ENCODE measurements around the gene DEXI. TPM values are rescaled to one million over a fixed set of nuclear protein-coding genes. Genes with fewer than 3 reads are reported as not detected.
A peak's percentile ranks its signal among the peaks of the same experiment; 100 is the strongest.

Gene DEXI
- total and polyA plus RNA-seq, 2 of the 13 experiments (the other 11 are each of a cell fraction or from before 2014, with no cell fraction given) = 51.5 to 70.4 TPM

- TF ChIP-seq, protein P1, sequence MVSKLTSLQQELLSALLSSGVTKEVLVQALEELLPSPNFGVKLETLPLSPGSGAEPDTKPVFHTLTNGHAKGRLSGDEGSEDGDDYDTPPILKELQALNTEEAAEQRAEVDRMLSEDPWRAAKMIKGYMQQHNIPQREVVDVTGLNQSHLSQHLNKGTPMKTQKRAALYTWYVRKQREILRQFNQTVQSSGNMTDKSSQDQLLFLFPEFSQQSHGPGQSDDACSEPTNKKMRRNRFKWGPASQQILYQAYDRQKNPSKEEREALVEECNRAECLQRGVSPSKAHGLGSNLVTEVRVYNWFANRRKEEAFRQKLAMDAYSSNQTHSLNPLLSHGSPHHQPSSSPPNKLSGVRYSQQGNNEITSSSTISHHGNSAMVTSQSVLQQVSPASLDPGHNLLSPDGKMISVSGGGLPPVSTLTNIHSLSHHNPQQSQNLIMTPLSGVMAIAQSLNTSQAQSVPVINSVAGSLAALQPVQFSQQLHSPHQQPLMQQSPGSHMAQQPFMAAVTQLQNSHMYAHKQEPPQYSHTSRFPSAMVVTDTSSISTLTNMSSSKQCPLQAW (CRISPR knock-in tag; IDR thresholded peaks at IDR 0.05) = peak; percentile 73
- TF ChIP-seq, protein P2, sequence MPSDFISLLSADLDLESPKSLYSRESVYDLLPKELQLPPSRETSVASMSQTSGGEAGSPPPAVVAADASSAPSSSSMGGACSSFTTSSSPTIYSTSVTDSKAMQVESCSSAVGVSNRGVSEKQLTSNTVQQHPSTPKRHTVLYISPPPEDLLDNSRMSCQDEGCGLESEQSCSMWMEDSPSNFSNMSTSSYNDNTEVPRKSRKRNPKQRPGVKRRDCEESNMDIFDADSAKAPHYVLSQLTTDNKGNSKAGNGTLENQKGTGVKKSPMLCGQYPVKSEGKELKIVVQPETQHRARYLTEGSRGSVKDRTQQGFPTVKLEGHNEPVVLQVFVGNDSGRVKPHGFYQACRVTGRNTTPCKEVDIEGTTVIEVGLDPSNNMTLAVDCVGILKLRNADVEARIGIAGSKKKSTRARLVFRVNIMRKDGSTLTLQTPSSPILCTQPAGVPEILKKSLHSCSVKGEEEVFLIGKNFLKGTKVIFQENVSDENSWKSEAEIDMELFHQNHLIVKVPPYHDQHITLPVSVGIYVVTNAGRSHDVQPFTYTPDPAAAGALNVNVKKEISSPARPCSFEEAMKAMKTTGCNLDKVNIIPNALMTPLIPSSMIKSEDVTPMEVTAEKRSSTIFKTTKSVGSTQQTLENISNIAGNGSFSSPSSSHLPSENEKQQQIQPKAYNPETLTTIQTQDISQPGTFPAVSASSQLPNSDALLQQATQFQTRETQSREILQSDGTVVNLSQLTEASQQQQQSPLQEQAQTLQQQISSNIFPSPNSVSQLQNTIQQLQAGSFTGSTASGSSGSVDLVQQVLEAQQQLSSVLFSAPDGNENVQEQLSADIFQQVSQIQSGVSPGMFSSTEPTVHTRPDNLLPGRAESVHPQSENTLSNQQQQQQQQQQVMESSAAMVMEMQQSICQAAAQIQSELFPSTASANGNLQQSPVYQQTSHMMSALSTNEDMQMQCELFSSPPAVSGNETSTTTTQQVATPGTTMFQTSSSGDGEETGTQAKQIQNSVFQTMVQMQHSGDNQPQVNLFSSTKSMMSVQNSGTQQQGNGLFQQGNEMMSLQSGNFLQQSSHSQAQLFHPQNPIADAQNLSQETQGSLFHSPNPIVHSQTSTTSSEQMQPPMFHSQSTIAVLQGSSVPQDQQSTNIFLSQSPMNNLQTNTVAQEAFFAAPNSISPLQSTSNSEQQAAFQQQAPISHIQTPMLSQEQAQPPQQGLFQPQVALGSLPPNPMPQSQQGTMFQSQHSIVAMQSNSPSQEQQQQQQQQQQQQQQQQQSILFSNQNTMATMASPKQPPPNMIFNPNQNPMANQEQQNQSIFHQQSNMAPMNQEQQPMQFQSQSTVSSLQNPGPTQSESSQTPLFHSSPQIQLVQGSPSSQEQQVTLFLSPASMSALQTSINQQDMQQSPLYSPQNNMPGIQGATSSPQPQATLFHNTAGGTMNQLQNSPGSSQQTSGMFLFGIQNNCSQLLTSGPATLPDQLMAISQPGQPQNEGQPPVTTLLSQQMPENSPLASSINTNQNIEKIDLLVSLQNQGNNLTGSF (CRISPR knock-in tag; IDR thresholded peaks at IDR 0.05) = no peak
- TF ChIP-seq FLYWCH1 (CRISPR knock-in tag; IDR thresholded peaks at IDR 0.05) (no peak), RAD21 (CRISPR knock-in tag; IDR thresholded peaks at IDR 0.05) (peak; percentile 97), ZSCAN31 (CRISPR knock-in tag; IDR thresholded peaks at IDR 0.05; ENCODE audit: low read depth) (no peak), NR2F6 (IDR thresholded peaks at IDR 0.05) (no peak), NR2F6 (CRISPR knock-in tag; IDR thresholded peaks at IDR 0.05) (peak; percentile 29; the same call in 1 of the 2 replicates), CREM (IDR thresholded peaks at IDR 0.05) (no peak), CREM (CRISPR knock-in tag; IDR thresholded peaks at IDR 0.05) (no peak), ZNF253 (CRISPR knock-in tag; IDR thresholded peaks at IDR 0.05; ENCODE audit: borderline replicate concordance) (peak; percentile 36; the same call in 1 of the 2 replicates), CBX1 (IDR thresholded peaks at IDR 0.05; ENCODE audit: low read depth) (peak; percentile 52), HOXA3 (CRISPR knock-in tag; IDR thresholded peaks at IDR 0.05) (peak; percentile 32; the same call in 1 of the 2 replicates), RBM39 (IDR thresholded peaks at IDR 0.05; ENCODE audit: low read depth, low read length, poor library complexity, severe bottlenecking) (no peak), ZFP1 (CRISPR knock-in tag; IDR thresholded peaks at IDR 0.05) (no peak), ZNF670 (CRISPR knock-in tag; IDR thresholded peaks at IDR 0.05; ENCODE audit: borderline replicate concordance) (no peak), ARNT2 (CRISPR knock-in tag; IDR thresholded peaks at IDR 0.05; ENCODE audit: low read depth) (peak; percentile 35; the same call in 1 of the 2 replicates), ZNF232 (CRISPR knock-in tag; IDR thresholded peaks at IDR 0.05; ENCODE audit: borderline replicate concordance) (no peak; the same call in 1 of the 2 replicates), ZNF83 (CRISPR knock-in tag; IDR thresholded peaks at IDR 0.05; ENCODE audit: borderline replicate concordance) (no peak; the same call in 1 of the 2 replicates), ZNF496 (CRISPR knock-in tag; IDR thresholded peaks at IDR 0.05; ENCODE audit: insufficient replicate concordance) (no peak), SP1 (IDR thresholded peaks at IDR 0.05) (no peak), SP1 (CRISPR knock-in tag; IDR thresholded peaks at IDR 0.05) (peak; percentile 7; the same call in 1 of the 2 replicates), HDAC2 (CRISPR knock-in tag; IDR thresholded peaks at IDR 0.05) (no peak)
- TF ChIP-seq, protein P3, sequence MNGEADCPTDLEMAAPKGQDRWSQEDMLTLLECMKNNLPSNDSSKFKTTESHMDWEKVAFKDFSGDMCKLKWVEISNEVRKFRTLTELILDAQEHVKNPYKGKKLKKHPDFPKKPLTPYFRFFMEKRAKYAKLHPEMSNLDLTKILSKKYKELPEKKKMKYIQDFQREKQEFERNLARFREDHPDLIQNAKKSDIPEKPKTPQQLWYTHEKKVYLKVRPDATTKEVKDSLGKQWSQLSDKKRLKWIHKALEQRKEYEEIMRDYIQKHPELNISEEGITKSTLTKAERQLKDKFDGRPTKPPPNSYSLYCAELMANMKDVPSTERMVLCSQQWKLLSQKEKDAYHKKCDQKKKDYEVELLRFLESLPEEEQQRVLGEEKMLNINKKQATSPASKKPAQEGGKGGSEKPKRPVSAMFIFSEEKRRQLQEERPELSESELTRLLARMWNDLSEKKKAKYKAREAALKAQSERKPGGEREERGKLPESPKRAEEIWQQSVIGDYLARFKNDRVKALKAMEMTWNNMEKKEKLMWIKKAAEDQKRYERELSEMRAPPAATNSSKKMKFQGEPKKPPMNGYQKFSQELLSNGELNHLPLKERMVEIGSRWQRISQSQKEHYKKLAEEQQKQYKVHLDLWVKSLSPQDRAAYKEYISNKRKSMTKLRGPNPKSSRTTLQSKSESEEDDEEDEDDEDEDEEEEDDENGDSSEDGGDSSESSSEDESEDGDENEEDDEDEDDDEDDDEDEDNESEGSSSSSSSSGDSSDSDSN (CRISPR knock-in tag; IDR thresholded peaks at IDR 0.05) = no peak
Observed at GRCh38 chr16:10964039-10964890, 22.0 kb upstream of the DEXI start (continued).
